Measurements from ENCODE around the gene BRD4.

DNA sequence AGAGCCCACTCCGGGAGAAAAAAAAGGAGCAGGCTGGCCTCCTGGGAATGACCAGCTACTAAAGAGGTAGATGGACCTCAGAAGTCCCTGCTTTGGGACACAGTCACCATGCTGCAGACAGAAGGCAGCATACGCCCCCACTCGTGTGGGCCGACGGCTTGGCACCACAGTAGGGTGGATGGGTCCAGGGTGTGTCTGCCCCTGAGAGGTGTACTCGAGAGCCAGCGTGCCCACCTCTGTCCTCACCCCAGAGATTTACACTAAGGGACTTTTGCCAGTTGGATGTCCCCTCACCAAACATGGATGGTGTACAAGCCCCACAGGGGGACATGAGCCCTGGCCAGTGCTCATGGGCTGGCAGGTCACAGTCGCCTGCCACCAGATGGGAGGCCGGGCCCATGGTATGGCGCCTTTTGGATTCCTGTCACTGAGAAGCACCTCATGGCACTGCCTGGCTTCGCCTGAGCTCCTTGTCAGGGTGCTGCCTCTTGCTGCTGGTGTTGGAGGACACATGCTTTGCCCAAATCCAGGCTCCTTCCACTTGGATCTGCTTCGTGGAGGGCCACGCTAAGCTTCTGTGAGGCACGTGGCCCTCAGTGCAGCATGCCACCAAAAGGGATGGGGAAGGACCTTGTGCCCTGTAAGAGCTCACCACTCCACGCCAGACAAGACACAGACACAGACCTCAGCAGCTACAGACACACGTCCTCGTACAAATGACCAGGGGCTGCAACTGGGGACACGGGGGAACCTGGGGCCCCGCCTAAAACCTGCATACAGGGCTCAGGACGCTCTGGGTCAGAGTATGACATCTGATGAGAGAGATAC, 86.8 kb downstream of the BRD4 start:
- no peak for TF ChIP-seq EP300 (IDR thresholded peaks at IDR 0.05)
- TF ChIP-seq POLR2A (IDR thresholded peaks at IDR 0.05) = no peak

Data from upper lobe of left lung (tissue), 4 donors.